Stimulated activated CD8-positive, alpha-beta memory T cell treated with anti-CD3 and anti-CD28 coated beads, Interleukin-15, amount 100 ng/mL, for 48 hours (primary cell): ENCODE measurements around the gene PPP4R4.
A peak's percentile ranks its signal among the peaks of the same experiment; 100 is the strongest.

ENCODE experiments used
- DNase-seq, 2 donors: peaks; one replicate each; pipeline ENCODE4 v3.0.0-alpha.2; 2020; ENCODE audit warnings: low read depth in 2 of 2

Gene PPP4R4

GRCh38 chr14:94173885-94174603, at the start of gene PPP4R4:
Gene PPP4R4, plus strand, starts transcription at chr14:94174322. Its CDS starts 144 bp downstream, at chr14:94174466.
- DNase-seq = peak; percentile 73 to 76

GRCh38 chr14:94124582-94125377, 49.3 kb upstream of the PPP4R4 start:
- DNase-seq = no peak

- no peak for DNase-seq
Observed at GRCh38 chr14:94125659-94126418, 48.3 kb upstream of the PPP4R4 start.

- DNase-seq = no peak
Observed at GRCh38 chr14:94126419-94126677, 47.8 kb upstream of the PPP4R4 start.

- DNase-seq = no peak
Observed at GRCh38 chr14:94126800-94127199, 47.3 kb upstream of the PPP4R4 start.

- no peak for DNase-seq
Observed at GRCh38 chr14:94127330-94127729, 46.8 kb upstream of the PPP4R4 start.

- DNase-seq = no peak
Observed at GRCh38 chr14:94128216-94128839, 45.8 kb upstream of the PPP4R4 start.

- peak; percentile 59 to 68 for DNase-seq
Observed at GRCh38 chr14:94129111-94129757, 44.9 kb upstream of the PPP4R4 start, which contains the start of gene IFI27L2. Gene IFI27L2, minus strand, starts transcription at chr14:94129604. Its CDS starts 40 bp downstream, at chr14:94129564.

- DNase-seq = no peak
Observed at GRCh38 chr14:94129758-94130414, 44.2 kb upstream of the PPP4R4 start.

GRCh38 chr14:94132285-94132887, 41.7 kb upstream of the PPP4R4 start:
- peak; percentile 13 to 27 for DNase-seq

GRCh38 chr14:94135476-94135875, 38.6 kb upstream of the PPP4R4 start:
- DNase-seq = no peak

GRCh38 chr14:94136575-94137331, 37.4 kb upstream of the PPP4R4 start:
- peak; percentile 71 for DNase-seq

GRCh38 chr14:94138251-94138650, 35.9 kb upstream of the PPP4R4 start:
- no peak for DNase-seq

- no peak for DNase-seq
Observed at GRCh38 chr14:94139006-94139405, 35.1 kb upstream of the PPP4R4 start.

GRCh38 chr14:94139421-94139820, 34.7 kb upstream of the PPP4R4 start:
- DNase-seq = no peak

GRCh38 chr14:94142247-94142646, 31.9 kb upstream of the PPP4R4 start:
- no peak for DNase-seq

GRCh38 chr14:94142836-94143235, 31.3 kb upstream of the PPP4R4 start:
- no peak for DNase-seq

- no peak for DNase-seq
Observed at GRCh38 chr14:94143239-94143638, 30.9 kb upstream of the PPP4R4 start.

- no peak for DNase-seq
Observed at GRCh38 chr14:94143711-94144110, 30.4 kb upstream of the PPP4R4 start.

- no peak for DNase-seq
Observed at GRCh38 chr14:94144765-94145164, 29.4 kb upstream of the PPP4R4 start.
